ENCODE results near the gene CSGALNACT2.

CSGALNACT2 gene

GRCh38 chr10:43190775-43191174 lies 52.5 kb downstream of the CSGALNACT2 start:
- no peak for FAIRE-seq

- no peak for FAIRE-seq
These were observed 54.6 kb downstream of the CSGALNACT2 start for GRCh38 chr10:43192884-43193283.

GRCh38 chr10:43193496-43194080 lies 55.3 kb downstream of the CSGALNACT2 start:
- no peak for FAIRE-seq

- FAIRE-seq, result no peak
These were observed 56.0 kb downstream of the CSGALNACT2 start for GRCh38 chr10:43194266-43194665.

- FAIRE-seq, result no peak
These were observed 56.6 kb downstream of the CSGALNACT2 start for GRCh38 chr10:43194859-43195258.

- no peak for FAIRE-seq
These were observed 57.3 kb downstream of the CSGALNACT2 start for GRCh38 chr10:43195557-43195956.

GRCh38 chr10:43196131-43196980 lies 58.1 kb downstream of the CSGALNACT2 start:
- FAIRE-seq, result no peak

GRCh38 chr10:43196981-43197833 lies 59.0 kb downstream of the CSGALNACT2 start:
- FAIRE-seq, result no peak

- FAIRE-seq, result no peak
These were observed 59.8 kb downstream of the CSGALNACT2 start for GRCh38 chr10:43197834-43198681.

- FAIRE-seq, result no peak
These were observed 60.4 kb downstream of the CSGALNACT2 start for GRCh38 chr10:43198682-43199005.

GRCh38 chr10:43199088-43199683 lies 60.9 kb downstream of the CSGALNACT2 start:
- no peak for FAIRE-seq

GRCh38 chr10:43199684-43200537 lies 61.7 kb downstream of the CSGALNACT2 start:
- FAIRE-seq, result no peak

- no peak for FAIRE-seq
These were observed 62.5 kb downstream of the CSGALNACT2 start for GRCh38 chr10:43200538-43201390.

- no peak for FAIRE-seq
These were observed 63.4 kb downstream of the CSGALNACT2 start for GRCh38 chr10:43201545-43202131.

- no peak for FAIRE-seq
These were observed 64.0 kb downstream of the CSGALNACT2 start for GRCh38 chr10:43202224-43202656.

- FAIRE-seq, result no peak
These were observed 64.6 kb downstream of the CSGALNACT2 start for GRCh38 chr10:43202657-43203447.

- no peak for FAIRE-seq
These were observed 65.3 kb downstream of the CSGALNACT2 start for GRCh38 chr10:43203448-43204041.

Measured in G401.6 (cell line).